GM19035 (cell line): ENCODE measurements around the gene IGFBP2.

Experiments used
- ATAC-seq: cut with Tn5 transposase; IDR thresholded peaks from one replicate; pipeline ENCODE4 v1.9.1; 2021; ENCODE audit not compliant: unreplicated experiment

Gene IGFBP2

DNA sequence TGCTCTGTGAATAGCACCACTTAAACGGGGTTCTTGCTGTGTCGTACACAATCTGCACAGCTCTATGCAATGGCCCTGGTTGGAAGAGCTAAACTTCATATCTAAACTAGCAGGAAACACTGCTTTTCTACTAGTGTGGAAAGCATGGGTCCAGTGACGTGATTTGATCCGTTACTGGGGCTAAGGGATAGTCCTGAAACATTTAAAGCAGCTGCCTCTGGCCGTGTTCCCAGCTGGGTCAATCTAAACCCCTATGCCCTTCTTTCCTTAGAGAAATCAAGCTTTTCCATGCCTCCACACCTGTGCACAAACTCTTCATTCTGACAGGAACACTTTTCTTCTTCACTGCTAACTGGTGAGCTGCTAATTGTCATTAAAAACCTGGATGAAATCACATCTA lies 67.6 kb downstream of the IGFBP2 start:
- no peak for ATAC-seq

DNA sequence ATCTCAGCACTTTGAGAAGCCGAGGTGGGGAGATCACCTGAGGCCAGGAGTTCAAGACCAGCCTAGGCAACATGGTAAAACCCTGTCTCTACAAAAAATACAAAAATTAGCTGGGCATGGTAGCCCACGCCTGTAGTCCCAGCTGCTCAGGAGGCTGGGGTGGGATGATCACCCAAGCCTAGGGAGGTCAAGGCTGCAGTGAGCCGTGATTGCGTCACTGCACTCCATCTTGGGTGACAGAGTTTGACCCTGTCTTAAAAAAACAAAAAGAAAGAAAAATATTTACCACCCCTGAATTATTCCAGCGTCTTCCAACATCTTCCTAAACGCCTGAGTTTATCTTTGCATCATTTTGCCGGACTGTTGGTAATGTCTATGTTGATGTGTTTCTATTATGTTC lies 68.3 kb downstream of the IGFBP2 start:
- no peak for ATAC-seq

DNA sequence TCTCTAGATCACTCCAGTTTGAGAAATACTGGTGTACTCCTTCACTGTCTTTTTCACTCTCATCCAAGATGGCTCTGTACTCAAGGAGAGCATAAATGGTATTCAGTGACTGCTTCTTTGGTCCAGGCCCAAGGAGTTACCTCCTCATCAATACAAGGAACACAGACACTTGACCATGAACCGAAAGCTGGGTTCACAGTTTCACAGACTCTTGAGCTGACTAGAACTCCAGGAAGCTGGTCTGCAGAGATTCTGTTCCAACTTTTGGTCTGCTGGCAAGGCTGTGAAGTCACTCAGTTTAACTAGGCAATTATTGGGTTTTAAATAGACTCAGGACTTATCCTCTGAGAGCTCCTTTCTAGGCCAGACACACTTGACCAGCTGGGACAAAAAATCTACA lies 69.5 kb downstream of the IGFBP2 start:
- ATAC-seq: no peak

DNA sequence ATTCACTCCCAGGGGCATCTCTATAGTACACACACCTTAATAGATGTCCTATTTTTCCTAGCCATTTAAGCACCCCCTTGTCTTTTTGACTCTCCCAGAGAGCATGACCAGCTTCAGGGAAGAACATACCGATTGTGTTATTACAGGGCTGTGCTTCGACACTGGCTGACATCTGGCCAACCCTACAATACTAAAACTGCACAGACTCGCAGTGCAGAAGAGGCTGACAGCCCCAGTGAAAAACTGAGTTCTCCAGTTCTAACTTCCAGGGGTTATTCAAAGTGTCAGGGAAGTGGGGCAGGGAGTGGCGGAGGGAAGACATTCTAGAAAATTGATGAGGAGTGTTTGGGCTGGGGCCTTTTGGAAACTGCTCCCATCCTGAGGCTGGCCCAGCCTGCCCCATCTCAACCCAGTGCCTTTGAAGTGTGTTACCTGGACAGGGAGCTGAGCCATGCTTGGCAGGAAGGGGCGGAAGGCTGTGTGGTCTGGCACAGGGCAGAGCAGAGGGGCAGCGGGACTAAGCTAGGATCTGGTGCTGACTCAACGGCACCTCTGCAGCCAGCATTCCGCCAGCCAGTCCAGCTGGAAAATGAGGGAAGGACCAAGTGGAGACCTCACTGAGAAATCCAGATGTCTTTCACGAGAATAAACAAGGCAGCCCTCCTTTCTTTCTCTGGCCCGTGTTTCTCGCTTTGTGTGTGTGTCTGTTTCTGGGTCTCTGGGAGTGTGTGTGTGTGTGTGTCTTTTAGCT lies 77.5 kb downstream of the IGFBP2 start:
- ATAC-seq: no peak

DNA sequence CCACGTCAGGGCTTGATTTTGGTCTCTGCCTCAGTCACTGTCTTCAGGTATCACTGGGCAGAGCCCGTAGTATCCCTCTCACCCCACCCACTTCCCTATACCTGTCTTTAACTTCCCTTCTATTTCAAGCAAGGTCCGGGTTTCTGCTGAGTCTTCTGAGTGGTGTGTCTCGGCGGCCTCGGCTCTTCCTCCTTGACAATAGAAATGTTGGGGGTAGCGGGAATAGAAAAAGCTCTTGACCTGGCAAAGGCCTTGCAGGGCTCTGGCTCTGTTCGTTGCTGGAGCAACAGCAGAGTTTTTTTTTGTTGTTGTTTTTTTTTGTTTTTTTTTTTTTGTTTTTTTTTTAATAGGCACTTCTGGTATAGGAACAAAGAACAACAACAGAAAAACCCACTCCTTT lies 78.1 kb downstream of the IGFBP2 start:
- no peak for ATAC-seq

DNA sequence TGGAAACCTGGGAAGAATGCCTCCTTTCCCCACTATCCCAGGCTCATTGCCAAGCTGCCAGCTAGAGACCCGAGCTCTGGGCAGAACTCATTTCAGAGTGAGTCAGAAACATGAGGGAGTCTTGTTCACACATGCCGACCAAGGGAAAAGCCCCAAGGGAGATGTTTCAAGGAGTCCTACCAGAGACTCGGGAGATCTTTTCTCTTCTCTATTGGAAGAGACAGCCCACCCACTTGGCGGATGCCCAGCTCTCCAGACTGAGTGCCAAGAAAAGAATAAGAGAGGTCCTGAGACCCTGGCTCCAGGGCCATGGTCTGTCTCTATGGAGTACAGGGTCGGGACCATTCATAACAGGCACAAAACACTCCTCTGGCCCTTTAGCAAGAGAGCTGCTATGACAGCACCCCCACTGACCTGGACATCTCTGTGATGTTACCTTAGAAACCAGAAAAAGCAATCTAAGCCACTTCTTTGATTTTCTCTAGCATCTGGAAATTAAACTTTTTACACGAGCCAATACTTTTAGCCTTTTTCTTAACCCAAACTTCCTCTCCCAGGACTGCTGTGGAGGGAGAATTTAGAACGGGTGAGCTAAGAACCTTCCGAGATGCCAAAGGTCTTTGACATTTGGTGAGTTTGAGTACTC lies 80.6 kb downstream of the IGFBP2 start:
- no peak for ATAC-seq
